Measurements from ENCODE around the gene TP53BP2. TPM values are rescaled to one million over a fixed set of nuclear protein-coding genes. Genes with fewer than 3 reads are reported as not detected.
A peak's percentile ranks its signal among the peaks of the same experiment; 100 is the strongest.

TP53BP2 gene
- total RNA-seq, 2 experiments from 2014 or later, result 21.1 to 21.7 TPM

DNA sequence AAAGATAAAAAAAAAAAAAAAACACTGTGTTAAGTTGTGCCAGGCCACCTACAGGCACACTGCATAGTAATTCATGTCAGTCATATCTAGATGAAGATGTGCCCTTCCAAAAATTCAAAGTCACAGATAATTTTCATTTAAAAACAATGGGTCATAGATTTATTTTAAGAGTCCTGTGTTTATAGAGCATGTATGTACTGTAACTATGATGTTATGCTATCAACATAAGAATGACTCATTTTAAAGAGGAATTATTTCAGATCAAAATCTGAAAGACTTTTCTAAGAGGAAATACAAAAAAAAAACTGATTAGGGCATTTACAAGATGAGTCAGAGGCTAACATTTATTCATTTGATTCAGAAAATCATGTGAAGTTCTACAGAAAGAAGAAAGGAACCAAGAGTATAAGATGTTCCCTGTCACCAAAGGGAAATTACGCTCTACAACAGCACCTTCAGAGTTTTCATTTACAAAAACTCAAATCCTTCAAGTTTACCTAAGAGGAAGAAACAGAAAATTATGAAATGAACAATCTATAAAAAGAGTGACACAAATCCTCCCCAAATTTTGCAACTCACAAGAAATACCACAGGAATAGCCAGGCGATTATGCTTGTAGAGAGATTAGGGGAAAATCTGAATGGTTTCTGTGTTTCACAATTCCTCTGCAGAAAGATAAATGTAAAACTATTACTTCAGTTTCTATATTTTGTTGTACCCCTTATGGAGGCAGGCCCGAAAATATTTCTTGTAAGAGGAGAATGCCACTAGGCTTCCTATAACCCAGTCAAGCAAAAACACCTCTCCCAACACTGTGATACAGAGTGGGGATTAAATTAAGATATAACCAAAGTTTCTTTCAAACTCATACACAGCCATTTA lies 13.8 kb downstream of the TP53BP2 start:
- TF ChIP-seq, protein P1, sequence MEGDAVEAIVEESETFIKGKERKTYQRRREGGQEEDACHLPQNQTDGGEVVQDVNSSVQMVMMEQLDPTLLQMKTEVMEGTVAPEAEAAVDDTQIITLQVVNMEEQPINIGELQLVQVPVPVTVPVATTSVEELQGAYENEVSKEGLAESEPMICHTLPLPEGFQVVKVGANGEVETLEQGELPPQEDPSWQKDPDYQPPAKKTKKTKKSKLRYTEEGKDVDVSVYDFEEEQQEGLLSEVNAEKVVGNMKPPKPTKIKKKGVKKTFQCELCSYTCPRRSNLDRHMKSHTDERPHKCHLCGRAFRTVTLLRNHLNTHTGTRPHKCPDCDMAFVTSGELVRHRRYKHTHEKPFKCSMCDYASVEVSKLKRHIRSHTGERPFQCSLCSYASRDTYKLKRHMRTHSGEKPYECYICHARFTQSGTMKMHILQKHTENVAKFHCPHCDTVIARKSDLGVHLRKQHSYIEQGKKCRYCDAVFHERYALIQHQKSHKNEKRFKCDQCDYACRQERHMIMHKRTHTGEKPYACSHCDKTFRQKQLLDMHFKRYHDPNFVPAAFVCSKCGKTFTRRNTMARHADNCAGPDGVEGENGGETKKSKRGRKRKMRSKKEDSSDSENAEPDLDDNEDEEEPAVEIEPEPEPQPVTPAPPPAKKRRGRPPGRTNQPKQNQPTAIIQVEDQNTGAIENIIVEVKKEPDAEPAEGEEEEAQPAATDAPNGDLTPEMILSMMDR (conservative IDR thresholded peaks at IDR 0.05; ENCODE audit: low read length), result no peak; the same call in 1 of the 2 replicates
- no peak for TF ChIP-seq EZH2phosphoT487 (IDR thresholded peaks at IDR 0.05; ENCODE audit: borderline replicate concordance, low read depth, low read length)
- no peak overlapping the region for H3K27ac ChIP-seq (ENCODE audit: low read depth, low read length, poor library complexity, severe bottlenecking)
- H3K9me3 ChIP-seq (ENCODE audit: low read length), result no peaks in the 10 kb centered on the region
- POLR2A ChIA-PET, result interaction anchor here (0.7 to 0.9 kb wide), 2 partner anchors 10 to 555 kb away, joined by 5 to 7 read pairs; no protein-coding TSS in a partner anchor
- peaks cover 51% of the 10 kb centered on the region; the same call in 1 of the 2 replicates for H3K79me2 ChIP-seq (ENCODE audit: insufficient read depth, low read depth, low read length)
- H3K9me2 ChIP-seq (ENCODE audit: insufficient read depth, low read length), result no peaks in the 10 kb centered on the region
- no TSS peak for BruUV-seq (replicated peaks)
- H3K4me1 ChIP-seq (ENCODE audit: insufficient read depth, low read length, poor library complexity, severe bottlenecking), result peaks cover 19% of the 10 kb centered on the region
- CTCF ChIA-PET (ENCODE audit: unreplicated experiment), result no interaction called here
- H3K36me3 ChIP-seq (ENCODE audit: insufficient read depth, low read length), result 0 out of 2 replicates have a peak, but pooled peaks cover 5% of the 10 kb centered on the region
- no peak overlapping the region for H3K4me3 ChIP-seq (ENCODE audit: low read depth, low read length, poor library complexity, severe bottlenecking)
- peaks cover 39% of the 10 kb centered on the region for H4K20me1 ChIP-seq (ENCODE audit: insufficient read depth, low read length)
- no peak overlapping the region for H2AFZ ChIP-seq (ENCODE audit: low read length)
- intact Hi-C loops (cut with micrococcal nuclease; ENCODE audit: unreplicated experiment), result no loop called here
- no peak for DNase-seq (ENCODE audit: low spot score)
- 0 out of 2 replicates have a peak overlapping the region, but pooled peaks have one; percentile 6 for H3K4me2 ChIP-seq (ENCODE audit: low read length)

DNA sequence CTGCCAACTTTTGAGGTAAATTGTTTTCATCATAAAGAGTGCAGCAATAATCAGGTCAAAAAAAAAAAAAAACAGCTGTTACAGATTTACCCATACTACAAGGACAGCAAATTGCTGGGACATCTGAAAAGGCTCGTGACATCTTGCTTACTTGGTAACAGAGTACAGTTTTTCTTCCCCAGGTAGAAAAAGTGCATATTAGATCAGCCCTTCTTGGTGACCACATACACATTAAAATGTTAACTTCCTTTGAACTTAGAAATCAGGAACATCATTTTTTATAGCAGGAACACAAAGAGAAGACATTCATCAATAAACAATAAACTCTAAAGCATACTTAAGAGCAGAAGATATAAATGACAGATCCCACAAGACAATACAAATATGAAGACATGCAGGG lies 16.1 kb downstream of the TP53BP2 start:
- intact Hi-C loops (cut with micrococcal nuclease; ENCODE audit: unreplicated experiment), result no loop called here
- Histone ChIP-seq H3K4me3 (ENCODE audit: low read depth, low read length, poor library complexity, severe bottlenecking) (no peak overlapping the region), H3K9me3 (ENCODE audit: low read length) (no peaks in the 10 kb centered on the region), H3K27ac (ENCODE audit: low read depth, low read length, poor library complexity, severe bottlenecking) (no peak overlapping the region), H3K79me2 (ENCODE audit: insufficient read depth, low read depth, low read length) (peaks cover 35% of the 10 kb centered on the region; the same call in 1 of the 2 replicates), H4K20me1 (ENCODE audit: insufficient read depth, low read length) (peaks cover 29% of the 10 kb centered on the region; the same call in 1 of the 2 replicates), H3K4me1 (ENCODE audit: insufficient read depth, low read length, poor library complexity, severe bottlenecking) (peaks cover 11% of the 10 kb centered on the region), H3K36me3 (ENCODE audit: insufficient read depth, low read length) (0 out of 2 replicates have a peak, but pooled peaks cover 5% of the 10 kb centered on the region), H2AFZ (ENCODE audit: low read length) (no peak overlapping the region), H3K9me2 (ENCODE audit: insufficient read depth, low read length) (no peaks in the 10 kb centered on the region), H3K4me2 (ENCODE audit: low read length) (no peak overlapping the region)
- no TSS peak for BruUV-seq (replicated peaks)
- TF ChIP-seq, protein P1 (conservative IDR thresholded peaks at IDR 0.05; ENCODE audit: low read length), result no peak
- no peak for DNase-seq (ENCODE audit: low spot score)
- ChIA-PET POLR2A (interaction anchor here (0.7 to 1.1 kb wide), 5 partner anchors 9 to 569 kb away, joined by 3 to 6 read pairs (median 4); no protein-coding TSS in a partner anchor), CTCF (ENCODE audit: unreplicated experiment) (no interaction called here)

Measured in OCI-LY7 (cell line).